GM18867 (cell line): ENCODE data around the gene NR3C2.
A peak's percentile ranks its signal among the peaks of the same experiment; 100 is the strongest.

Experiments used
- ATAC-seq: cut with Tn5 transposase; IDR thresholded peaks from one replicate; pipeline ENCODE4 v1.9.1; 2021; ENCODE audit warnings: mild to moderate bottlenecking, moderate library complexity; ENCODE audit not compliant: unreplicated experiment

Gene NR3C2

DNA sequence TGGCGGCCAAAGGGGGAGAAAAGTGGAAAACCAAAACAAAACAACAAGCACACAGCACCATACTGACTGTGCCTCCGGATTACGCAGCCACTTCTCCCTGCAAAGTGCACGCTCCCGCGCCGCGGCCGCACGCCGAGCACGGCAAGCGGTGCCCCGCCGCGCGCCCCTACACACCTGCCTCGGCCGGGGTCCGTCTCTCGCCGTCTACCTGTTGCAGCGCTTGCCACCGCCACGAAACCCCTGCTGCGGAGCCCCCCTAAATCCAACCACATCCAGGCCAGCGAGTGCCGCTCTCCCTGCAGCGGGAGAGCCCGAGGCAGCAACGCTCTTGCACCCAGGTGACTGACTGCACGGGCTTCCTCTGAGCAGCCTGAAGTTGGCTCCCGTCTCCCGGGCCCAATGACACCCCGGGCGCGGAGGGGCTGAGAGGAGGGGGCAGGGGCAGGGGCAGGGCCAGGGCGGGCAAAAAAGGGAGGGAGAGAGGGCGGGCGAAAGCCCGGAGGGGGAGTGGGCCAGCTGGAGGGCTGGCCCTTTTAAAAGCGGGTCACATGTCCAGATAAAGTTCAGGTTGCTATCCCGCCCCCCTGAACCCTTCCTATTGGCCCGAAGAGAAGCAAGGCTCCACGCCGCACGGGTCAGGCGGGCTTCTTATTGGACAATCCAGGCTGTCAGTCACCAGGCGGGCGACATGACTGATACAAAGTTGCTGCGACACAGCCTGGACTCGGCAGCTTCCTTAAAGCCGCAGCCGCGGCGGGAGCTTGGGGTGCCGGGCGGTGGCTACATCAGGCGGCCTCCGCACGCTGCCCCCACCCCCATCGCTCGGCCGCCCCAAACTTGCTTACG lies at the start of gene NR3C2:
TSS of gene NR3C2 (minus strand) at position 429 of the 846 bp plus-strand sequence.
- ATAC-seq: peak; percentile 95

DNA sequence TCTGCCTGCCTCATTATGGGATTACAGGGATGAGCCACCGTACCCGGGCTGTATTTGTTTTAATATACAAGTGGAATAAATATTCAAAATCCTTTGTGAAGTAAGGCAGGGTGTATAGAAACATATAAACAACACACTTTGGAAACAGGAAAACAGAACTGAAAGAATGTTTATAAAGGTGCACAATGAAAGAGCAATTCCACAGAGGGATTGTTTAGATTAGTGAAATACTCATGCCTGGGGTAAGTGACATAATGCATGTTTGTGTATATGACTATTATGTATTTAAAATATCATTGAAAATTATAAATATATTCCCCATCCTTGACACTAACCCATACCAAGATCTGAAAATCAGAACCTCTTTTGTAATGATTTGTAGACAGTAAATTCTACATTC lies 45.0 kb upstream of the NR3C2 start:
- no peak for ATAC-seq

DNA sequence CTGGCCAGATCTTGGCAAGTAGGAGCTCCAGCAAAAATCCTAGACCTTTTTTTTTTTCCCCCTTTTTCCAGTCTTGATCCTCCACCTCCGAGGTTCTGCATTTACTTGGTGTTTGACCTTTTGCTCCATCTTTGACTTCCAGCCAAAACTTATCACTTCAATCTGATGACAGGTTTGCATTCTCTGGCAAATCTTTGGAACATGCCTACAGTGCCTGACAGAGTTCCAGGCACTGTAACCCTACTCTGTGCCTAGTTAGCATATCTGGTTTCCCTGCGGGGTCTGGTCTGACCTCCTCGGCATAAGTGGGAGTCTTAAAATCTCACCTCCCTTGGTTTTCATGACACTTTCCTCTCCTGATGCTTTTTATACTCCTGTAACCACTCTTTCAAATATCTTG lies 39.4 kb upstream of the NR3C2 start:
- ATAC-seq: no peak

DNA sequence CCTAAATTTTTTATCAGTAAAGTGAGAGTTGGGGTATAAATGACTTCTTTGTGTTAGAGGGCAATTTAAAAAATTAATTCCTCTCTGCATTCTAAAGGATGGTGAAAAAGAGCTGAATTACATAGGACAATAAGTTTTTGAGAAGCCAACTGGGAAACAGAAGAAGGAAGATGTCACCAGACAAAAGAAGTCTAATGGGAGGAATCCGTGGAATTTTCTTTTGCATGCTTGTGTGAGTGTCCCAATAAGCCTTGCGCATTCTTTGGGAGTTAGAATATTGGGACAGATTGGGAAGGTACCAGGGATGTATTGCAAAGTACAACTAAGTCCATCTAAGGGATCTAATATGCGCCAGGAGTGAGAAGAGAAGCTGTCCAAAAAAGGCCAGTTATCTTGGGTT lies 35.1 kb upstream of the NR3C2 start:
- ATAC-seq: no peak

DNA sequence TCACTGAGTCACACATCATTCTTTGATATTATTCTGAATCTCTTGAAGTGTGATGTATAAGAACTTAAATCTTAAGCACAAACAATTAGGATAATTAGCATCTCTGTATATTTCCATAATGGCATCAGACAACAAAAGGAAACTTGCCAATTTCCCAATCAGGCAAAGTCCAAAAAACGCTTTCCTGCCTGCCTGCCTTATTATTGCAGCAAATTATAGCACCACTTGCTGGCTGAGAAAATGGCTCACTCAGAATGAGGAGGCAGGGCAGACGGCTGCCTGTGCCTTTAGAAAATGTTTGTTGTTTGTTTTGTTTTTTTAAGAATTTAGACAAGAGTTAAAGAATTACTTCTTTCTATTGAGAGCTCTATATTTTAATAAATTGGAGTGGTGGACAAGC lies 27.7 kb upstream of the NR3C2 start:
- ATAC-seq: no peak

DNA sequence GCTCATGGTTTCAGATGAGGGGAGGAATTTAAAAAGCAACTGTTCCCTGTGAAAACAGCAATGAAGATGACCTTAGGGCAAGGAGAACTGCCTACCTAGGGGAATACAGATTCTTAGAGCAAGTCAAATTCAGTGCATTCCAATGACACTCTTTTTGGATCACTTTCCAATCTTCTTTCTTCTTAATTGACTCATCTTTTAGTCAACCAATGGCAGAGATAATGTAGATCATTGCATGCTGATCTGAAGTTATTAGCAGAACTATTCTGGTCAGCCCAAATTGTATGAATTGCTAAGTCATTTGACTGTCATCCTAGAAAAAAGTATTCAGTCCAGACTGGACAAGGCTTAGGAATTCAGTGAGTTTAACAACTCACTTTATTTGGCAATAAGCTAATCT lies 12.6 kb upstream of the NR3C2 start:
- no peak for ATAC-seq

DNA sequence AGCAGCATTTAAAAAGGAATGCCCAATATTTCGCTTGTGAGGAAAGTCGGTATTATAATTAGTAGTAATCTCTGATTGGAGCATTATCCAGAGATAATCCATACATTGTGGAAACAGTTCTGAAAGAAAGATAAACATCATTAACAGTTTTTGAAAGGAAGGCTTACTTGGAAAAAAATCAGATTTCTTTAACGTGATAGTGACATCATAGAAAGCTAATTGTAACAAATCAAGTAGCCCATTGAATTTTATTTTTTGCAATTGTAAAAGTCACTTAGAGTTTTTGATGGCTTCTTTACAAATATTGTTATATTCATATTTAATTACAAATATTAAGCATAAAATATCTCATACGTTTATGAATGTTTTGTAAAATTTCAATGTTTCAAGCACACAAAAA lies 11.6 kb upstream of the NR3C2 start:
- ATAC-seq: no peak

DNA sequence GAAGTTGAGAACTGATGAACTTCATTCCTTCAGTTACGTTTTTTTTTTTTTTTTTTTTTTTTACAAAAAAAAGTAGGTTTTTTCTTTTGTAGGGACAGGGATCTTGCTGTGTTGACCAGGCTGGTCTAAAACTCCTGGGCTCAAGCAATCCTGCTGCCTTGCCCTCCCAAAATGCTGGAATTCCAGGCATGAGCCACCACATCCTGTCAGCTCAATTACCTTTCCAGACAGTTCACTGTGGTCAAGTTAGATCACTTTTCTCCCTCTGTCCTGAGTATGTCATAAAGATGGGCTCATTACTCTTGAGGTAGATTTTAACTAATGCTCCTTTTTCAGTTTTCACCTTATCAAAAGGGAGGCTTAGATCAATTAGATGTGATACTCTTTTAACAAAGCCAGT lies 10.8 kb upstream of the NR3C2 start:
- no peak for ATAC-seq

DNA sequence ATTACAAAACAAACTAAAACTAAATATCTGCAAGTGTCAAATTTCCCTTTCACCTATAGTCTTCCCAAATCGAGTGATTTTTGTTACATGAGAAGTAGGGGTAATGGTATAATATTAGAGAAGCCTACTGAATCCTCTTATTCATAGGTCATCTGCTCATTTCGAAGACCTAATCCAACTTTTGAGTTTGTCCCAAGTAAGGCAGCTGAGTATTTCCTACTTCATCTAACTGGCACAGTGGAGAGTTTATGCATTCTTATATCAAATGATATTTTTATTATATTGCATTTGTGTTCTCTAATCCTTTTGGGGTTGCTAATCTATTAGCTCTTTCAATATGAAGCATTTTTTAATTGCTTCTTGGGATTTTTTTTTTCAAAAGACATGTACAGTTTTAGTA lies 7.7 kb upstream of the NR3C2 start:
- ATAC-seq: no peak

DNA sequence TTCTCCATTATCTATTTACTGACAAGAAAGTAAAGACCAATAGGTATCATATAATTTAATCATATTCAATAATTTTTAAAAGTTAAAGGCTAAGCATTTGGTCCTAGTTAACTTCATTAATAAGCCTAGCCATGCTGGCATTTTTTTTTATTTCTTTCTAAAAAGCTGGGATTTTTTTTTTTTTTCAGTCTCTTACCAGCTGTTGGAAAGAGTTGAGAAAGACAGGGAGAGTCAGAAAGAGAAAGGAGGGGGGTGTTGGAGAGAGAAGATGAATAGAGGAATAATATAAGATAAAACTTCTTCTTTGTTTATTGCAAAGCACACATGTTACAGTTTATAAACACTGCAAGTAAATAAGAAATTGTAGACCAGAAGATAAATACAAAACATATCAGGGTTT lies 5.9 kb upstream of the NR3C2 start:
- ATAC-seq: no peak

DNA sequence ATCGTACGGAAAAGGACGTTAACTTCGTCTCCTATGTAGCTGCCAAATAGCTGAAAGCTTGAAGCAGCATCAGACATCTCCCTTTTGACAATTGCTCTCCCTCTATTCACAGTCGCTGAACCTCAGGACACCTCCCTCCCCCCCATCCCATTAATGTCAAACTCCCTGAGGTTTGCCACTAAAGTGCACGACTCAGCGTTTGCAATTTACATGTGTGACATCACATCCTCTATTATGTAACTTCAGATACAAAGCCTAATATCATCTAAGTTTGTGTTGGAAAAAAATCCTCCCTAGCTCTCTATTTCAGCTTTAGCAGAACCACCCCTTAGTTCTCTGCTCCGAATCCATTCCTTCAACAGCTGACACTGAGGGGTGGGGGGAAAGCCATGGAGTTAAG lies 5.5 kb upstream of the NR3C2 start:
- ATAC-seq: no peak

DNA sequence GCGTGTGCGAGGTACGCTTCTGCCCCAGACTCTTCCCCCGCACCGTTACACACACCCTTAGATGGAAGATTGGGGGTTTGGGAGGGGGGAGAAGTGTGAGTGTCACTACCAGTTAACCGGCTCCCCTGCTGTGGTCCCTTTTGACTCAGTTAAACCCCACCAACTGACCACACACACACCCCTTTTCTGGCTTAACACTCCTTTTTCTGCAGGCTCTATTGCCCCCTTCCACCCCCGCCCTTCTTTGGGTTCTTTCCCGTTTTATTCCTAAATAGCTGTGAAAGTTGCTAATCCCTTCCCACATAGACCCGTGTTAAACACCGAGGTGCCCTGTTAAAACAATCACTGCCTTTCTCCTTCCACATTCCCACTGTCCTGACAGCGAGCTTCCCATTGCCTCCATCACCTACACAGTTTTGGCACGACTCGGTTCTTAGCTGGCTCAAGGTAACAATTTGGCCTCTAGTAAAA lies 3.7 kb upstream of the NR3C2 start:
- ATAC-seq: peak; percentile 0

DNA sequence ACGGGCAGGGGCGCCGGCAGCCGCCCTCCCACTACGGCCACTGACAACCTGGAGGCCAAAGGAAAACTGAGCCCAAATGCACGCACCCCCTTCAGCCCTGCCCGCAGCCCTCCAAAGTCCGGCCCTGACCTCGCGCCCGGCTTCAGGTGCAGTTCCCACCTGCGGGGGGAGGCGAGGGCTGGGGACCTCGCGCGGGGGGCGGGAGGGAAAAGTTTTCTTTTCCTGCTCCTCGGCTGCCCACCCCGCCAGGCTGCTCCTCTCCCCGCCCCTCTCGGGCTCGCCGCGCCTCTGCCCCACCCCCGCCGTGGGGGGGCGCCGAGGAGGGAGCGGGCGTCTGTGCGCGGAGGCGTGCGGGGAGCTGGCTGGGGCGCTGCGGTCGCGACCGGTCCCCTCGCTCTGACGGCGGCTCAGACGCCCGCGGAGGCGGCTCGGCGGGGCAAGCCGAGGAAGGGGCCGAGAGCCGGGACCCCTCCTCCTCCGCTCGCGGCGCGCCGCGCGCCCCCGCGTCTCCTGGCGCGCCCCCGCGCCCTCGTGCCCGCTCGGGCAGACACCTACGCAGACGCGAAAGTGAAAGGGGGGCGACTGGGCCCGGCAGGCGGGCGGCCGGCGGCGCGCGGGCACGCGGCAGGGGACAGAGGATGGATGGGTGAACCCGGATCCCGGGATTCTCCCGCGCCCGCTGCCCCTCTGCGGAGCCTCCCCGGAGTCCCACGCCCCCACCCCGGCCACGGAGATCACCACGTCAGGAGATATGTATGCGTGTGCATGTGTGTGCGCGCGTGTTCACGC lies 3.1 kb upstream of the NR3C2 start:
- peak; percentile 27 for ATAC-seq

DNA sequence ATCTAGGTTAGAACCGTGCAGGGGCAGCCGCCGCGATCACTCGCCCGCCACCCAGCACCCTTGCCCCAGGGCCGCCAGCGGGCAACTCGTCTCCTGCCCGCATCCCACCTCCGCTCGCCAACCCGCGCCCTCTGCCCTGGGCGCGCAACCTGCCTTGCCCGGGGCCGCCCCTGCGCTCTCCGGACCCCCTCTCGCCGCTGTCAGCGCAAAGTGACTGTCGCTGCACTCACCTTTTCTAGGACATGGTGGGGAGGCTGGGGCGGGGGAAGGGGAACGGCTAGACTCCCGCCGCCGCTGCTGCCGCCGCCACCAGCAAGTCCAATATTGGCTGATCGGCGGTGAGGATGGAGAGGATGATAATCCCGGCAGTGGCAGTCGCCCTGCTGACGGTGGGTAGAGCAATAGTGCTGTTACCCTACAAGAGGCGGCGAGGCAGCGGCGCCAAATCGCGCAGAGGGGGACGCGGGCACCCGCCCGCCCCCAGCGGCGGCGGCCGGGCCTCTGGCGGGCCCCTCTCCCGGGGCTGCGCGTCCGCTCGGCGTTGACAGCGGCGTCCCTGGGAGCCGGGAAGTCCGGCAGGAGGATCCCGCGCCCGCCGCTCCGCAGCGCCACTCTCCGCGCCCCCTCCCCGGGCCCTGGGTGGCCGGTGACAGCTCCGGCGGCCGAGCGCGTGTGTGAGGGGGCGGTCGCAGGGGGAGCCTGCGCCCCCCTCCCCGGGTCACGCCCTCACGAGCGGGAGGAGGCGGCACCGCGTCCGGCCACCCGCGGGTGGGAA lies 2.3 kb upstream of the NR3C2 start:
- ATAC-seq: peak; percentile 2

DNA sequence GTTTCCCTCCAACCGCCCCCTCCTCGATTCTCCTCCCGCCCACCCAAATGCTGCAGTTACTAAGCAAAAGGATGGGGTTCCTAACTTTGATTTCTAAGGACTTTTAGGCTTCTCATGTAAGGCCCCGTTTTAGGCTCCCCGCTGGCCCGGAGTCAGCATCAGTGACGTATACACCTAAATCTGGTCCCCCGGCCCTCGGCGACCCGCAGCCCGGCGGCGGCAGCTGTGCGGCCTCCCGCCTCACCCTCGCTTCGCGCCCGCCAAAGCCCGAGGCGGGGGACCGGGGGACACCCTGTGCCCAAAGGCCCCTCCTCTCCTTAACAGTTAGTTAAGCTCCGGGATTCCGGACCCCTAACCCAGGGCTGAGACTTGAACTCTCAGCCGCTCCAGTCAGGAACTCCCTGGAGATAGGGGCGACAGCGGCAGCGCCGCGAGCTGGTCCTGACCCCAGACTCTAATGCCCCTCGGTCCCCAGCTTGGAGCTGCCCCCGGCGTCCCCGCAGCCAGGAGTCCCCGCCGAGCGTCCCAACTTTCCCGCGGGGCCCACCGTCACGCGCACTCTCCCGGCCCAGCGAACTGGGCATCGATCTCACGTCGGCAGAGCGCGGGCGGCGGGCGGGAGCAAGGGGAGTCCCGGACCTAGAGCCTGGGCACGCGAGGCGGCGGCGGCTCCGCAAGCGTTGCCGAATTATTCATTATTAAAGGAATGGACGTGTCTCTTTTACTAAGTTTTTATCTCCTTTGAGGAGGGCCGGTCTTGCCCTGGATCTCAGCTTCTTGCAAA lies 1.5 kb upstream of the NR3C2 start:
- ATAC-seq: no peak

DNA sequence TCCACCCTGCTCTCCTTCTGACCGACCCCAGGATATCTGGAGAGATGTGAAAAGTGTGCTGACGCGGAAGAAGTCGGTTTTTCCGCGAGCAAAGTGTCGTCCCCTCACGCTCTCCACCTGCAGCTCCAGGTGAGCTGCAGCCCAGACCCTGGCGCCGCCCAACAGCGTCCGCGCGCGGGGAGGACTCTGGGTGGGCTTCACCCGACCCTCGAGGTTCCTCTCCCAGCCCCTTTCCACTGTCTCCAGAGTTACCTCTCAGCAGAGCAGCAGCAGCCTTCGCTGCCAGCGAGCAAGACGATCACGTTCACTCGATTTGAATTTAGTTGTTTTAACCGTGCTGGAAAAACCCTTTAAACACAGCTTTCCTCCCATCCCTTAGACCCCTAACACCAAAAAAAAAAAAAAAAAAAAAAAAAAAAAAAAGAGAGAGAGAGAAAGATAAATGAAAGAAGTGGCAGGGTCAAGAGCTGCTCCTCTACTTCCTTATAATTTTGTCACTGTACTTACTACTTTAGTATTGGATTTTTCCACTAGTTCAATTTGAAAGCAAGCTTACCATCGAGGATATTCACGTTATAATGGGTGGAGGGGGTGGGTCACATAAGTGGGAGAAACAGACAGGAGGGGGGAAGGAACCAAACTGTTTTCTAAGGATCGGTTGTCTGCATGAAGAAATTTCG lies 758 bp upstream of the NR3C2 start:
- ATAC-seq: peak; percentile 12

DNA sequence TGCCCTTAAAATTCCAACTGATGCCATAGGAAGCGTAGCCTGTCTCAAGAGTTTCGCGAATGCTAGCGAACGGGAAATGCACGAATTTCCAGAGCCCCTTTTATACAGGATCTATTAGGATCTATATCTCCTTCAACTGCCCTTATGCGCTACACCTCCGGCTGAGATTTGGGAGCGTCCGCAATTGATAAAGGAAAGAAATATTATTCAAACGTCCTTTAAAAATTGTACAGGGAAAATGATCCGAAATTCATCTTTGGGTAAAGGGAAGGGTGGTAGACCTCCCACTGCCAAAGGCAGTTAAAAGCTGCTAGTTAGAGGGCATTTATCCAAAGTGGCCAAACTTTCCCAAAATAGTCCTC lies 609 bp downstream of the NR3C2 start:
- no peak for ATAC-seq

DNA sequence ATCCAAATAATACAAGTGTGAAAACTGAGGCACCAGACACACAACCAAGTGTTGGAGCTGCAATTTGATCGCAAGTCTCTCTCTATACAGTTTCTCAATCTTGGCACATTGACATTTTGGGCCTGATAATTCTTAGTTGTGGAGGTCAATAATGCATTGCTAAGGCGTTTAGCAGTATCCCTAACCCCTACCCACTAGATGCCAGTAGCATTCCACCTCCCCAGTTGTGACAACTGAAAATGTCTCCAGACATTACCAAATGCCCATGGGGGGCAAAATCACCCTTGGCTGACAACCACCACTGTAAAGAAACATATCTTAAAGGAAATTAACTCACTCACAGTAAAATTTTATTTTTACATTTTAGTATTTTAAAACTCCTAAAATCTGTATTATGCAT lies 4.2 kb downstream of the NR3C2 start:
- no peak for ATAC-seq

DNA sequence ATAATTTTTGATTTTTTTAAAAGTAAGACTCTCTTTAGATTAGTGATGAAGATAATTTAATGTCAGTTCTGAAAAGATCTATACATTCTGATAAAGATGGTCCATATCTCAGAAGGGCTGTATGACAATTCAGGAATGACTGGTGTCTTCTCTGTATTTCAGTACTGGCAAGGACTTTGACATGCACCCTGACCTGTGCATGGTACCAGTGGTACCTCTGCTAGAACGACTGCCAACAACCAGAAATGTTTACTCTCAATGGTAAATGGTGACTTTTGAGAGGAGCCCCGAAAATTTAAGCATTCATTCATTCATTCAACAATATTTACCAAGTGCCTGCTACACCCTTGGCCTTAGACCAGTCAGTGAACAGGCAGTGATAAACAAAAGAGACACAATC lies 4.8 kb downstream of the NR3C2 start:
- no peak for ATAC-seq

DNA sequence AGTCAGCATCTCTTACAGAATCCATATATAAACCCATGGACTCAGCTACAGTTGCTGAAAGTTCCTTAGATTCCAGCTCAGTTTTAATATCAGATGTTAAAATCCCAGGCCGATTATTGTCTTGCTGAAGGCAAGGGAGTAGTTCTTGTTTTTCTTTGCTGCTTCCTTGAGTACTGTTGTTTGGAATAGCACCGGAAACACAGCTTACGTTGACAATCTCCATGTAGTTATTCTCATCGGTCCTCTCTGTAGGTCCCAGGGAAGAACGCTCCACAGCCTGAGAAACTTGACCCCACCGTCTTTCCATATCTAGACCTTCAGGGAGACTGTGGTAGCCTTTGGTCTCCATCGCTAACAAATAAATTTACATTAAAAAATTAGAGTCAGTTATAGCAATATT lies 5.7 kb downstream of the NR3C2 start:
- ATAC-seq: no peak
